ENCODE measurements around the gene CECR2. TPM values are rescaled to one million over a fixed set of nuclear protein-coding genes. Genes with fewer than 3 reads are reported as not detected.

Gene CECR2
- total RNA-seq, 3 donors from 2014 or later: 0.32 to 0.66 (median 0.44) TPM

GRCh38 chr22:17438026-17438425 lies 68.8 kb downstream of the CECR2 start:
- no peak for TF ChIP-seq POLR2A (IDR thresholded peaks at IDR 0.05)
- no peak for TF ChIP-seq CTCF (IDR thresholded peaks at IDR 0.05)
- no peak for TF ChIP-seq POLR2AphosphoS5 (IDR thresholded peaks at IDR 0.05)
- DNase-seq (ENCODE audit: low spot score in 2 of 2): no peak
- Histone ChIP-seq H3K9me3 (no peaks in the 10 kb centered on the region), H3K27ac (no peak overlapping the region), H3K4me3 (no peak overlapping the region), H3K27me3 (no peaks in the 10 kb centered on the region), H3K36me3 (no peaks in the 10 kb centered on the region), H3K4me1 (no peaks in the 10 kb centered on the region)
- intact Hi-C loops (cut with DNase I; ENCODE audit: low total_unique reads): no loop called here

GRCh38 chr22:17441326-17441725 lies 72.1 kb downstream of the CECR2 start:
- DNase-seq (ENCODE audit: low spot score in 2 of 2): no peak
- Histone ChIP-seq H3K27me3 (no peaks in the 10 kb centered on the region), H3K4me3 (no peak overlapping the region), H3K36me3 (no peaks in the 10 kb centered on the region), H3K4me1 (no peaks in the 10 kb centered on the region), H3K9me3 (no peaks in the 10 kb centered on the region), H3K27ac (no peak overlapping the region)
- intact Hi-C loops (cut with DNase I; ENCODE audit: low total_unique reads): no loop called here
- no peak for TF ChIP-seq POLR2AphosphoS5 (IDR thresholded peaks at IDR 0.05)
- no peak for TF ChIP-seq CTCF (IDR thresholded peaks at IDR 0.05)
- no peak for TF ChIP-seq POLR2A (IDR thresholded peaks at IDR 0.05)

- Histone ChIP-seq H3K27ac (no peak overlapping the region), H3K27me3 (no peaks in the 10 kb centered on the region), H3K4me3 (no peak overlapping the region), H3K4me1 (no peaks in the 10 kb centered on the region), H3K9me3 (no peaks in the 10 kb centered on the region), H3K36me3 (no peaks in the 10 kb centered on the region)
- DNase-seq (ENCODE audit: low spot score in 2 of 2): no peak
- TF ChIP-seq POLR2AphosphoS5 (IDR thresholded peaks at IDR 0.05): no peak
- intact Hi-C loops (cut with DNase I; ENCODE audit: low total_unique reads): no loop called here
Measured at GRCh38 chr22:17443405-17444203, 74.3 kb downstream of the CECR2 start.

GRCh38 chr22:17444204-17444504 lies 74.9 kb downstream of the CECR2 start:
- DNase-seq (ENCODE audit: low spot score in 2 of 2): no peak
- intact Hi-C loops (cut with DNase I; ENCODE audit: low total_unique reads): no loop called here
- Histone ChIP-seq H3K9me3 (no peaks in the 10 kb centered on the region), H3K27me3 (no peaks in the 10 kb centered on the region), H3K4me1 (no peaks in the 10 kb centered on the region), H3K36me3 (no peaks in the 10 kb centered on the region), H3K4me3 (no peak overlapping the region), H3K27ac (no peak overlapping the region)
- TF ChIP-seq POLR2A (IDR thresholded peaks at IDR 0.05) (no peak), CTCF (IDR thresholded peaks at IDR 0.05) (no peak), POLR2AphosphoS5 (IDR thresholded peaks at IDR 0.05) (no peak)

- Histone ChIP-seq H3K9me3 (no peaks in the 10 kb centered on the region), H3K4me3 (no peak overlapping the region), H3K27ac (no peak overlapping the region), H3K36me3 (no peaks in the 10 kb centered on the region), H3K4me1 (no peaks in the 10 kb centered on the region), H3K27me3 (no peaks in the 10 kb centered on the region)
- TF ChIP-seq POLR2AphosphoS5 (IDR thresholded peaks at IDR 0.05): no peak
- TF ChIP-seq CTCF (IDR thresholded peaks at IDR 0.05): no peak
- no peak for TF ChIP-seq POLR2A (IDR thresholded peaks at IDR 0.05)
- DNase-seq (ENCODE audit: low spot score in 2 of 2): no peak
- intact Hi-C loops (cut with DNase I; ENCODE audit: low total_unique reads): no loop called here
Measured at GRCh38 chr22:17446698-17447097, 77.4 kb downstream of the CECR2 start.

All from breast epithelium (tissue), 4 donors.